Activated CD8-positive, alpha-beta memory T cell treated with anti-CD3 and anti-CD28 coated beads for 24 hours (primary cell): Measurements from ENCODE around the gene ZNF213.
"Not testable (repeated sequence)": the region's sequence is repeated elsewhere in the genome, so short reads cannot be mapped to it uniquely, and the experiment has no call there.

Experiments used
- DNase-seq: peaks from one replicate; pipeline ENCODE4 v3.0.0-alpha.2; 2020

Gene ZNF213

DNA sequence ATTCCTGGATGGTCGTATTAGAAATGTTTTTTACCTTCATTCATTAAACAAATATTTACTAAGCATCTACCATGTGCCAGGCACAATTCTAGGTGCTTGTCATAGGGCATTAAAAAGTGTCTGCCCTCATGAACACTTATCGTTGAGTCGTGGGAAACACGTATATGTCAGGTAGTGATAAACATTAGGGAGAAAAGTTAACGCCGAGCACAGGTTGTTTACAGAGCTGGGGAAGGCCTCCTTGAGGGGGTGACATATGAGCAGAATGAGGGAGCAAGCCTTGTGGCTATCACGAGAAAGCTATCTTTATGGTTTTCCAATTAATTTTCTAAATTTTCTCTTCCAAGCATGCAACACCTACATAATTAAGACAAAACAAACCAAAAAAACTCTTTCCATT lies 985 bp upstream of the ZNF213 start:
- no peak for DNase-seq

DNA sequence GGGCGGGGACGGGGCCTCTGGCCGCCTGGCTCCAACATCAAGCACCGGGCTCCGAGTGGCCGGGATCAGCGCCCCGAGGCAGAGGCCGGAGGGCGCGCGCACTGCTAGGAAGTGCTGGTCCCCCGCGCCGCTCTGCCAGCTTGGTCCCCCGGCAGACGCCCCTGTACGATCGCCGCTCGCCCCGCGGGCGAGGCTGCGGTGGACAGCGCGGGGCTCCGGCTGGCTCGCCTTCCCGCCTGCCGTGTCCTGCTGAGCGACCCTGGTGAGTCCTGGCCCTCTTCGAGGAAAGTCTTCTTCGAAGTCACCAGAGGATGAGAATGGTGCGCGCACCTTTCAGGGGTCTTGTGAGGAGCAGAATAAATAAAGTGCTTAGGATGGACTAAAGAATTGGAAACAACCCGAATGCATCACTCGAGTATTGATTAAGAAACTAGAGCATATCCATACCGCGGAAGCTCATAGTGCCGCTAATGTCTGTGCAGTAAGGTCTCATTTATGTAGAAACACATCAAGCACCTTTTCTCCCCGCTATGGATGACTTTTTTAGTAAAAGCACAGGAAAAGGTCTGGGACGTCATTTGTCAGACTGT lies 392 bp downstream of the ZNF213 start:
- DNase-seq: no peak

DNA sequence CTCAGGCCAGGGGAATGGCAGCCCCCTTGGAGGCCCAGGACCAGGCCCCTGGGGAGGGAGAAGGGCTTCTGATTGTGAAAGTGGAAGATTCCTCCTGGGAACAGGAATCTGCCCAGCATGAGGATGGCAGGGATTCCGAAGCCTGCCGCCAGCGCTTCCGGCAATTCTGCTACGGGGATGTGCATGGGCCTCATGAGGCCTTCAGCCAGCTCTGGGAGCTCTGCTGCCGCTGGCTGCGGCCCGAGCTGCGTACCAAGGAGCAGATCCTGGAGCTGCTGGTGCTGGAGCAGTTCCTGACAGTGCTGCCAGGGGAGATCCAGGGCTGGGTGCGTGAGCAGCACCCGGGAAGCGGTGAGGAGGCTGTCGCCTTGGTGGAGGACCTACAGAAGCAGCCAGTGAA lies 2.4 kb downstream of the ZNF213 start:
- no peak for DNase-seq

DNA sequence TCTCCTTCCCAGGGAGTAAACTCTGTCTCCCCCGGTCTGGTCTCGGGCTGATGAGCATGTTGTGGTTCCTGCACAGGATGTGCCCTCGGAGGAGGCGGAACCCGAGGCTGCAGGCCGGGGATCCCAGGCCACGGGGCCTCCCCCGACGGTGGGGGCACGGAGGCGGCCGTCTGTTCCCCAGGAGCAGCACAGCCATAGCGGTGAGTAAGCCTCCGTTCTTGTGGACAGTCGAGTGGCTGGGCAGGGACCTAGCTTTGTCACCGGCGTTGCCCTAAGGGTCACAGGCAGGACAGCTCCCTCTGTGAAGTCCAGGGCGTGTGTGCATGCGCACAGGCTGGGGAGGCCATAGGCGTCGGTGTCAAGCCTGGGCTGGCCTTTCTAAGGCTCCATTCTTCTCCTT lies 3.5 kb downstream of the ZNF213 start:
- no peak for DNase-seq

DNA sequence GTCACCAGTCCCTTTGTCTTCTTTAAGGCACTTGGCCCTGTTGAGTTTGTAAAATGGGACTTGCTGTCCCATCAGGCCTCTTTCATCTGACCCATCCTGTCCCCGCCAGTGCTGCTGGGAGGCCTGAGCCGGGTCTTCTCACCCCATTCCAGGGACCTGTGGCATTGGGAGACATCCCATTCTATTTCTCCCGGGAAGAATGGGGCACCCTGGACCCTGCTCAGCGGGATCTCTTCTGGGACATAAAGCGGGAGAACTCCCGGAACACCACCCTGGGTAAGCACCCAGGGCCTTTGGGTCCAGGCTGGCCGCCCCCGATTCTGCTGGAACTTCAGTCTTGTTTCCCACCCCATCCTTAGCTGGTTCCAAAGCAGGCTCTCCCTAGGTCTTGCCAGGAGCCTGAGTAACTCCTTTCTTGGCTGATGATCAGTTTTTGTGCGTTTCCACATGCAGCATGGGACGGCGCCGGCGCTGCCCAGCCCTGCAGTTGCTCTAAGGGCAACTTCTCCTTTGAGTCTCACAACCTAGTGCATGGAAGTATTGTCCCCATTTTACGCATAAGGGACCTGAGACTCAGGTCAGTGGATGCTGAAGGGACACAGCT lies 4.1 kb downstream of the ZNF213 start:
- no peak for DNase-seq

DNA sequence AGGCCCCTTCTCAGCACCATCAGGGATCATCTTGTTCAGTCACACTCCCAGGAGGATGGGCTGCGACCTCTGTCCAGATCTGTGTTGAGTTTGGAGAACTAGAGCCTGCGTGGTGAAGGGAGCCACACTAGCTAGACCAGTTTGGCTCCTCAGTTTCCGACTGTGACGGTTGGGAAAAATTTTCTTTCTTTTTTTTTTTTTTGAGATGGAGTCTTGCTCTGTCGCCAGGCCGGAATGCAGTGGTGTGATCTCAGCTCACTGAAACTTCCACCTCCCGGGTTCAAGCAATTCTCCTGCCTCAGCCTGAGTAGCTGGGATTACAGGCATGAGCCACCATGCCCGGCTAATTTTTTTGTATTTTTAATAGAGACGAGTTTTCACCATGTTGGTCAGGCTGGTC lies 4.7 kb downstream of the ZNF213 start:
- DNase-seq: not testable (repeated sequence)

DNA sequence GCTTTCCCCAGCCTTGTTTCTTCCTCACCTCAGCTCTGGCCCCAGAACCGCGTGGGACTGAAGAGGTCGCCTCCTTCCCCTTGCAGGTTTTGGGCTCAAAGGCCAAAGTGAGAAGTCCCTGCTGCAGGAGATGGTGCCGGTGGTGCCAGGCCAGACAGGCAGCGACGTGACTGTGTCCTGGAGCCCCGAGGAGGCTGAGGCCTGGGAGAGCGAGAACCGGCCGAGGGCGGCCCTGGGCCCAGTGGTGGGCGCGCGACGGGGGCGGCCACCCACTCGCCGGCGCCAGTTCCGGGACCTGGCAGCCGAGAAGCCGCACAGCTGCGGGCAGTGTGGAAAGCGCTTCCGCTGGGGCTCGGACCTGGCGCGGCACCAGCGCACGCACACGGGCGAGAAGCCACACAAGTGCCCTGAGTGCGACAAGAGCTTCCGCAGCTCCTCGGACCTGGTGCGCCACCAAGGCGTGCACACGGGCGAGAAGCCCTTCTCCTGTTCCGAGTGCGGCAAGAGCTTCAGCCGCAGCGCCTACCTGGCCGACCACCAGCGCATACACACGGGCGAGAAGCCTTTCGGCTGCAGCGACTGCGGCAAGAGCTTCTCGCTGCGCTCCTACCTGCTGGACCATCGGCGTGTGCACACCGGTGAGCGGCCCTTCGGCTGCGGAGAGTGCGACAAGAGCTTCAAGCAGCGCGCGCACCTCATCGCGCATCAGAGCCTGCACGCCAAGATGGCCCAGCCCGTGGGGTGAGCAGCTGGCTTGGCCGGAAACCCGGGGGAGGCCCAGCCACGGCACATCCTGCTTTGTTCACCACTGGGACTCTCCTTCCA lies 6.0 kb downstream of the ZNF213 start:
- DNase-seq: no peak

DNA sequence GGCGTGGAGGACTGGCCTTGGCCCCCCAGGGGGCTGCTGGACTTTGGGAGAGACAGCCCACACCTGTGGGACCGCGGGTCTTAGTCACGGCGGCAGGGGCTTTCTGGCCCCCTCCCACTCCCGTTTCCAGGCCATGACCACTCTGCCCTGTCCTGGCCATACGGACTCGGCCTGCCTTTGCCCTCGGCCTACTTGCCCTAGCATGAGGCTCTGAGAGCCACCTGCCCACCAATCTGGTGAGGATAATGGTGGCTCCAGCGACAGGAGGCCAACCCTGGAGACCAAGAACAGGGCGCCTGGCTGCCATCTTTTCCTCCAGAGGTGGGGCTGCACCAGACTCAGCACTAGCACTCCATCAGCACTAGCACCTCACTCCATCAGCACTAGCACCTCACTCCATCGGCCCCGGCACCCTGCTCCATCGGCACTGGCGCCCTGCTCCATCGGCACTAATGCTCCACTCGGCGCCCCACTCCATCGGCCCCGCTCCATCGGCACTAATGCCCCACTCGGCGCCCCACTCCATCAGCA lies 7.0 kb downstream of the ZNF213 start:
- no peak for DNase-seq

DNA sequence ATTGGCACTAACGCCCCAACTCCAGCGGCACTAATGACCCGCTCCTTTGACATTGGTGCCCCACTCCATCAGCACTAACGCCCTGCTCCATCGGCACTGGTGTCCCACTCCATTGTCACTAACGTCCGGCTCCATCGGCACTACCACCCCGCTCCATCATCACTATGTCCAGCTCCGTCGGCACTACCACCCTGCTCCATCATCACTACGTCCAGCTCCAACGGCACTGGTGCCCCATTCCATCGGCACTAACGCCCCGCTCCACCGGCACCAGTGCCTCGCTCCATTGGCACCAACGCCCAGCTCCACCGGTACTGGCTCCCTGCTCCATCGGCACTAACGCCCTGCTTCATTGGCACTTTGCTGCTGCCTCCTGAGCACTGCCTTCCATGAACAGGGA lies 7.5 kb downstream of the ZNF213 start:
- DNase-seq: no peak

DNA sequence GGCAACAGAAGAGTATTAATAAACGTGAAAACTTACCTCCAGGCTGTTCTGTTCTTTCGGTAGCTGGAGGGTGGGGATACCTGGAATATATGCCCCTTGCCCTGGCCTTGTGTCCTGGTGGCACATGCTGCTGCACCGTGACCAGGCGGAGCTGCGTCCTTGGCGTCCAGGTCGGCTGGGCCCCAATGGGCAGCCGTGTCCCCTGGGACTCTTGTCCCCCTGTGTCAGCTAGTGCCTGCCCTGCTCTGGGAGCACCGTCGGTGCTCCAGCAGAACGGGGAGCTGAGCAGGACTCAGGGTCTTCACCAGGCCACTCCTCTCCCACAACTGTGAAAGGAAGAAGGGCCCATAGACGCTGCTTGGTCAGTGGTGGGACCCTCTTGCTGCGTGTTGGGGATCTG lies 7.9 kb downstream of the ZNF213 start:
- DNase-seq: no peak

DNA sequence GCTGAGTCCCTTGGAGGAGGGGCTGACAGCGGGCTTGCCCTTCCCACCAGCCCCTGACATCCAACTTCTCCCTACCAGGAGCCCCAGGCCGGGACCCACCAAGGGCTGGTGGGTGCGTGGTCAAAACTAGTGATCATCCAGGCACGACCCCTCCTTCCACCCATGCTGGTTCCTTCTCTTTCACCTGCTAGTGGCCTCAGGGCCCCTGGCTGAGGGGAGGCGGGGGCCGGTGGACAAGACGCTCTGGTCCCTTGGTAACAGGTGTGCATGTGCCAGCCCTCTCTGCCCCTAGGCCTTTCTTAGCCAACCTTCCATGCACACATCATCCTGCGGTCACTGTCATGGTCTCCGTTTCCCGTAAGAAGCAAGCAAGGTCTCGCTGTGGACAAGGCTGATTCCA lies 8.4 kb downstream of the ZNF213 start:
- no peak for DNase-seq

DNA sequence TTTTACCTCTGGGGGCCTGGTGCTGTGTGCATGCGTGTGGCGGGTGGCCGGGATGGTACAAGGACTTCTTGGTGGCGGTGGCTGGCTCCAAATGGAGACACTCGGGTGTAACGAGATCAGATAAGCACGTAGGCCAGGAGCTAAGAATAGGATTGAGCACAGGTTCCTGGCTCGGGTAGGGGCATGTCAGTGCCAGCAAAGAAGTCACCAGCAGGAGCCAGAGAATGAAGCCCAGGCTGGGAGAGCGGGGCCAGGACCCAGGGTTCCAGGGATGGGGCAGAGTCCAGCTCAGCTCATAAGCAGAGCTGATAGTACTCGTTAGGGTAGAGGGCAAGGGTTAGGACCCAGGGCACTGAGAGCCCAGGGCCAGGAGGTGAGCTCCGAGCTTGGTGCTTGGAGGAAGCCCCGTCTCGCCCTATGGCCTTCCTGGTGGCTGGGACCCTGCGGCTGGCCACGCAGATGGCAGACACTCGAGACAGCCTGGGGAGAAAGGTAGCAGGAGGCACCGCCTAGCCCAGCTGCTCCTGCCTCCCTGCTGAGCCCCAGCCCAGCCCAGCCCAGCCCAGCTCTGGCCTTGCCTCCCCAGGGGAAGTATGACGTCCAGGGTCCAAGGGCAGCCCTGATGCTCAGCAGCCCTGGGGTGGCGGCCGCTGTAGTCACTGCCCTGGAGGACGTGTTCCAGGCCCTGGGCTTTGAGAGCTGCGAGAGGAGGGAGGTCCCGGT lies 8.9 kb downstream of the ZNF213 start:
- DNase-seq: no peak

DNA sequence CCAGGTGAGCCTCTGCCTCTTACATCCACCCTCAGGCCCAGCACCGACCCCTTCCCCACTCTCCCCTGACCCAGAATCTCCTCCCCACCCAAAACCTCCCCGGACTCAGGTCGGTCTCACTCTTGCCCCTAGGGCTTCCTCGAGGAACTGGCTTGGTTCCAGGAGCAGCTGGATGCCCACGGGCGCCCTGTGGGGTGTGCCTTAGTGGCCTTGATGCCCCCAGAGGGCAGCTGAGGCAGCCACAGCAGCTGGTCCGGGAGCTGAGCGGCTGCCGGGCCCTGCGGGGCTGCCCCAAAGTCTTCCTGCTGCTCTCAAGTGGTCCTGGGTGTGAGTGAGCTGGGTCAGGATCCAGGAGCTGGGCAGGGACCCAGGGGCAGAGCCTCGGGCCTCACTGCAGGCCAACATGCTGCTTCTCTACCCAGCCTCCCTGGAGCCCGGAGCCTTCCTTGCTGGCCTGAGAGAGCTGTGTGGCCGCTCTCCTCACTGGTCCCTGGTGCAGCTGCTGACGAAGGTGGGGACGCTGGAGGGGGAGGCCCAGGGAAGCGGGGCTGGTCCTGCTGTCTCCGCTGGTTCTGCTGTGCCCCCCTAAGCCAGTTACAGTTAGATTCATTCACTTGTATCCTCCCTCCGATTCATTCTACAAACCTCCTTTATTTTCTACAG lies 9.6 kb downstream of the ZNF213 start:
- no peak for DNase-seq

DNA sequence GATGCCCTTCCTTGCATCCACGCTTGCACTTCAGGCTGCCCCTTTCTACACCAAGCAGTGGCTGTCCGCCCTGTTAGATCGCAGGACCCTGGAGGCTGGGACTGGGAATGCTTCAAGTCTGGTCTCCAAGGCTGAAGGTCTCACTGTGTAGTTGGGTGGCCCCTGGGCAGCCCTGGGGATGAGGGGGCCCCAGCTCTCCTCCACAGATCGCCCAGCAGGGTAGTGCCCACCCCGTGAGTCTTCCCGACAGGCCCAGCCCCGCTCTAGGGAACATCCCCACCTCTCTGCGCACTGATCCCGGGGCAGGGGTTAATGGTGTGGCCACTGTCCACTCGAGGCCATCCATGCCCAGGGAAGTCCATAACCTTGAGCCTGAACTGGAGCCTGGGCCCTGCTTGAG lies 10.3 kb downstream of the ZNF213 start:
- no peak for DNase-seq

DNA sequence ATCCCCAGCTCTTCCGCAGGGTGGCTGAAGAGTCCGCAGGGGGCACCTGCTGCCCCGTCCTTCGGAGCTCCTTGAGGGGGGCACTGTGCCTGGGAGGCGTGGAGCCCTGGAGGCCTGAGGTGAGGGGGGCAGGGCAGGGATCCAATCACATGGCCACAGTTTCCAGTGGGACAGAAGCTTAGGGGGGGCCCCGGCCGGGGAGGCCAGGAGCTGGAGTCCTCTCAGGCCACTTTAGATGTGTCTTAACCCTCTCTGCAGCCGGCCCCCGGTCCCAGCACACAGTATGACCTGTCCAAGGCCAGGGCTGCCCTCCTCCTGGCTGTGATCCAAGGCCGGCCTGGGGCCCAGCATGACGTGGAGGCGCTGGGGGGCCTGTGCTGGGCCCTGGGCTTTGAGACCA lies 10.8 kb downstream of the ZNF213 start:
- no peak for DNase-seq

DNA sequence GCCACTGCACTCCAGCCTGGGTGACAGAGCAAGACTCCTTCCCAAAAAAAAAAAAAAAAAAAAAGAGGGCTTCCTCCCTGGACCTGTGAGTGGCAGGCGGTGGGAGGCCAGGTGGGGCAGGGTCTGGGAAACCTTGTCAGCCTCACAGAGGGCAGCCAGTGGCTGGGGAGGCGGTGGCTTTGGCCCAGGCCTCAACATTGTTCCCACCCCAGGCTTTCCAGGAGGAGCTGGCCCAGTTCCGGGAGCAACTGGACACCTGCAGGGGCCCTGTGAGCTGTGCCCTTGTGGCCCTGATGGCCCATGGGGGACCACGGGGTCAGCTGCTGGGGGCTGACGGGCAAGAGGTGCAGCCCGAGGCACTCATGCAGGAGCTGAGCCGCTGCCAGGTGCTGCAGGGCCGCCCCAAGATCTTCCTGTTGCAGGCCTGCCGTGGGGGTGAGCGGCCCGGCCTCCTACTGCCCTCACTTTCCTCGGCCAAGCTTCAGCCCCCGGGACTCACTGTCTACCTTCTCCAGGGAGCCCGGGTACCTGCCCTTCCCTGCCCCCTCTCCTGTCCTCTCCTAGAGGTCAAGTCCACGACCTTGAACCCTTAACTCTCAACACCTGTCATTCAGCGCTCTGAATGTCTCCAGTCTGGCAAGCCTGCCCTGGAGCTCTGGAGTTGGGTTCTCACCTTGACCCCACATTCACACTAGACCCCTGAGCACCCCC lies 12.4 kb downstream of the ZNF213 start:
- no peak for DNase-seq

DNA sequence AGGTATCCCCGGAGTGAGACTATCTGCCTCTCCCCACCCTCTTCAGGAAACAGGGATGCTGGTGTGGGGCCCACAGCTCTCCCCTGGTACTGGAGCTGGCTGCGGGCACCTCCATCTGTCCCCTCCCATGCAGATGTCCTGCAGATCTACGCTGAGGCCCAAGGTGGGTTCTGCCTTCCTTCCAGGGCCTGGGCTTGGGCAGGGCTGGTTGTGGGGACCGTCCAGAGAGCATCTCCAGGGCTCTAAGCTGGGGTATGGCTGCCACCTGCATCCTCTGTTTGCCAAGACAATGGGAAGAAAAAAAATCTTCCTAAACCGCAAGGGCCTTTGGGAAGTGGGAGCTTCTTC lies 12.9 kb downstream of the ZNF213 start:
- no peak for DNase-seq

DNA sequence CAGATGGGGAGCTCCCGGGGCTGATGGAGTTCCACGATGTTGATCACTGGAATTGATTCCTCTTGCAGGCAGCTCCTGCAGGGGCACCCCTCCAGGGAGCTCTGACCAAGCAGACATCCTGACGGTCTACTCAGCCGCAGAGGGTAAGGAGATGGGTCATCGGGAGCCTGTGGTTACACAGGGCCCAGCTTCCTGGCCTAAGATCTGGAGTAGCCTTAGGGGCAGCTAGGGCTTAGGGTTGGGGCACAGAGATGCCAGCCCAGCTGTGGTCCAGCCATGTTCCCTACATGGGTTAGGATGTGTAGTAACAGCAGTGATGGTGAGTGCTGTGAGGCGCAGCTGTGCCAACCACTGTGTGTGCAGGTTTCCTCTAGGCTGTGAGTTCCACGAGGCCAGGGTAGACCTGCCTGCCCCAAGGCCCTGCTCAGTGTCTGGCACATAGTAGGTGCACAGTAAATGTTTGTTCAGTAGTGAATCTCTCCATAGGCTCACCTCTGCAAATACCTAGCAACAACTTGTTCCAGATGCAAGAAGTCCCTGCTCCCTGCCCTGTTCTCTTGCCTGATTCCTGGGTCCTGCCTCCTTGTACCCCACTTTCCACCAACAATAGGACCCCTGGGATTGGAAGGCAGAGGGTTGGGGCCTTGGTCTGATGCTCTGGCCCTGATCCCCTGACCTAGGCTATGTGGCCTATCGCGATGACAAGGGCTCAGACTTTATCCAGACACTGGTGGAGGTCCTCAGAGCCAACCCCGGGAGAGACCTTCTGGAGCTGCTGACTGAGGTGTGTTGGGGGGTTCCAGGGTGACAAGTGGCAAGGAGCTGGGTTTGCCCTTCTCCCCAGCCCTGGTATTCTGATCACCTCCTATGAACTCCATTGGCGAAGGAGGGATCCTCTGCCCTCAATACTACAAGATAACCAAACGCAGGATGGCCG lies 13.7 kb downstream of the ZNF213 start:
- no peak for DNase-seq

DNA sequence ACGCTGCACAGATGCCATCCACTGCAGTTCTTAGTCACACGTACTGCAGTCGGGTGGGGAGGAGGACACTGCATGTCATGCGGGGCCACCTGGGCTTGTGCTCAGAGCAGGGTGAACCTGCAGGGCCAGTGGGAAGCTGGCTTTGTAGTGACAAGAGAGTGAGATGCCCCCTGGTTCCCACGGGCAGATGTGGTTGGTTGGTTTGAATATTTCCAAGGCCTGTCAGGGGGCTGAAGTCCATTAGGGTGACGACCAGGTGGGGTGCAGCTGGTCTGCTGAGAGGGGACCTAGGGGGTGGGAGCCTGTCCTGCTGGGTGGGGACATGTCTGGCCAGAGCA lies 14.3 kb downstream of the ZNF213 start:
- DNase-seq: no peak

DNA sequence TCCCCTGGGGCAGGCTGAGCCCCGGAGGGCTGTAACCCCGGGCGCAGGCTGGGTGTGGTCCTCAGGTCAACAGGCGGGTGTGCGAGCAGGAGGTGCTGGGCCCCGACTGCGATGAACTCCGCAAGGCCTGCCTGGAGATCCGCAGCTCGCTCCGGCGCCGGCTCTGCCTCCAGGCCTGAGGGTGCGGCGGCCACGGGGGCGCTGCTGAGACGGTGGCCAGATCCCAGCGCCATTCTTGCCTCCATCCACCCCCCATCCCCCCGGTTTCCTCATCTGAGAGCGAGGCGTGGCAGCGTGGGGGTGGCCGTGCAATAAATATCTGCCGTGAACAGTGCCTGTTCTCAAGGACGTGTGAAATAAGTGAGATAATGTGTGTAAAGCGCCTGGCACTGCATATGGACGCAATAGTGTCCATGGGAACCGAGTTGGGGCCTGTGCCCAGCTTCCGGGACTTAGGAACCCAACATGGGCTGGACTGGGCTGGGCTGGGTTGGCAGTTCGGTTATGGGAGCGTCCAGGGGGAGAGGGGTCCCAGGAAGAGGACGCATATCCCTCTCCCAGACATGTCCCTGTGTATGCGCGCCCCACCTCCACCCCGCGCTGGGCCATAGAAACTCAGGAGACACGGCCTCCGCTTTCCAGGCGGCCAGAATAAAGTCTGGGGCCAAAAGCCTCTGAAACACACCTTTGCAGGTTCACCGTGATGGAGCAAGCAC lies 15.0 kb downstream of the ZNF213 start:
- DNase-seq: peak; percentile 81
